ENCODE results near the gene HRAS. TPM values are rescaled to one million over a fixed set of nuclear protein-coding genes. Genes with fewer than 3 reads are reported as not detected.

The HRAS gene
- total RNA-seq, 1 experiment from 2014 or later: 175 TPM

GRCh38 chr11:504994-505344 is 30.4 kb downstream of the HRAS start:
- no TSS peak for BruUV-seq (replicated peaks)
- in situ Hi-C loops (cut with HindIII; ENCODE audit: low pct_unique_long_range_greater_than_20kb, low sequenced_read_pairs) (no loop called here), intact Hi-C loops (cut with micrococcal nuclease; ENCODE audit: unreplicated experiment) (no loop called here)
- POLR2A ChIA-PET: interaction anchor here (0.6 kb wide), 3 partner anchors 59 to 141 kb away, joined by 4 to 5 read pairs (median 4); no protein-coding TSS in a partner anchor
- CTCF ChIA-PET: interaction anchor here (0.6 to 1.0 kb wide), 2 partner anchors 13 to 32 kb away, joined by 3 read pairs; no protein-coding TSS in a partner anchor
- ATAC-seq (no peak), DNase-seq (ENCODE audit: low read depth, low spot score) (no peak)
- TF ChIP-seq POLR2AphosphoS5 (IDR thresholded peaks at IDR 0.05; ENCODE audit: low read depth, low read length) (no peak), CTCF (IDR thresholded peaks at IDR 0.05) (no peak), SIN3A (IDR thresholded peaks at IDR 0.05; ENCODE audit: borderline replicate concordance, insufficient read depth, low read depth, low read length) (no peak), TCF7L2 (IDR thresholded peaks at IDR 0.05; ENCODE audit: low read depth, low read length) (no peak), REST (IDR thresholded peaks at IDR 0.05; ENCODE audit: insufficient read depth in 1 of 2, low read depth in 2 of 2, low read length in 1 of 2) (no peak)
- Histone ChIP-seq H3K4me3 (ENCODE audit: low read depth in 2 of 2, low read length in 2 of 2) (peak overlapping the region; percentile 83 to 94), H3K27me3 (ENCODE audit: control insufficient read depth, insufficient read depth, low read length) (no peaks in the 10 kb centered on the region), H3K4me1 (ENCODE audit: control insufficient read depth, insufficient read depth, low read length) (peaks cover 24% of the 10 kb centered on the region), H3K27ac (ENCODE audit: low read length) (peak overlapping the region; percentile 99), H3K36me3 (ENCODE audit: control insufficient read depth, insufficient read depth, low read length) (peaks cover 7% of the 10 kb centered on the region; the same call in 1 of the 2 replicates), H3K9me3 (ENCODE audit: control insufficient read depth, insufficient read depth, low read depth, low read length) (no peaks in the 10 kb centered on the region)

DNA sequence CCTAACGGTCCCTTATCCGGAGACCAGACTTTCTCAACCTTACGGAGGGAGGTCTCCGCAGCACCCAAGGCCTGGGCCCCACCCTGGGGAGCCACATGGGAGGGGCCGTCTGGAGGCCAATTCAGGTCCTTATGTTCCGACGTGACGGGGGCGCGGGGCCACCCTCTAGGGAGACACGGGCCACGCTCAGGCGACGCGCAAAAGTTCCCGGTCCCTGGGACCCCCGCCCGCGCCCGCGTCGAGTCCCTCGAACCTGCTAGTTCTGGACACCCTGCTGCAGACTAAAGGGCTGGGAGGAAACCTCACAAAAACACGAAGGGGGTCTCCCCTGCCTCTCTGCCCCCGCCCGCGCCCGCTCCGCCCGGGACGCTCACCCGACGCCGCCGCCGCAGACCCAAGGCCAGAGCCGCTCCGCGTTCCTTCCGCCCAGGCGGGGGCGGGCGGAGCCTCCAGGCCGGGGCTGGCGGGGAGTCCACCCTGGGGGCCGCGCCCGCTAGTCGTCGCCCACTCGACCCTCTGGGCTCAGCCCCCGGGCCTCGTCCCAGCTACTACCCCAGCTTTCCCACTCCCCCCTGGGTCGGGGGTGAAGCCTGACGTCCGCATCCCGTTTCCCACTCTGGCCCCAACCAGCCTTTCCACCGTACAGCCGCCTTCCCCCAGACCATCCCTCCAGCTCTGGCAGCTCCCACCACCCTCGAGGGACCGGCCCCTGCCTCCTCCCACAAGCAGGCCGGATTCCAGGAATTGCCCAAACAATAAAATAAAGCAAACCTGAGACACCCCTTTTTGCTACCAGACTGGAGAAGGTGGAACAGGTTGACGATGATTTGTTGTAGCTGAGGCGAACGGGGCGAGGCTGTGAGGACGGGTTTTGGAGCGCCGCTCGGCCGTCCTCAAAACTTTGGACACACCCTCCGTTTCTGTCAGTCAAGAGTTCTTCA is 31.1 kb downstream of the HRAS start:
- ChIA-PET POLR2A (interaction anchor here (0.6 kb wide), 1 partner anchor 141 kb away, joined by 5 read pairs; no protein-coding TSS in a partner anchor), CTCF (interaction anchor here (0.6 to 1.0 kb wide), 2 partner anchors 14 to 31 kb away, joined by 3 read pairs; no protein-coding TSS in a partner anchor)
- in situ Hi-C loops (cut with HindIII; ENCODE audit: low pct_unique_long_range_greater_than_20kb, low sequenced_read_pairs): no loop called here
- peaks cover 10% of the 10 kb centered on the region; the same call in 1 of the 2 replicates for H3K36me3 ChIP-seq (ENCODE audit: control insufficient read depth, insufficient read depth, low read length)
- ATAC-seq: no peak
- intact Hi-C loops (cut with micrococcal nuclease; ENCODE audit: unreplicated experiment): no loop called here
- H3K9me3 ChIP-seq (ENCODE audit: control insufficient read depth, insufficient read depth, low read depth, low read length): no peaks in the 10 kb centered on the region
- TF ChIP-seq REST (IDR thresholded peaks at IDR 0.05; ENCODE audit: insufficient read depth in 1 of 2, low read depth in 2 of 2, low read length in 1 of 2) (no peak), POLR2AphosphoS5 (IDR thresholded peaks at IDR 0.05; ENCODE audit: low read depth, low read length) (no peak; the same call in 1 of the 2 replicates), TCF7L2 (IDR thresholded peaks at IDR 0.05; ENCODE audit: low read depth, low read length) (no peak), SIN3A (IDR thresholded peaks at IDR 0.05; ENCODE audit: borderline replicate concordance, insufficient read depth, low read depth, low read length) (no peak), CTCF (IDR thresholded peaks at IDR 0.05) (no peak)
- H3K4me1 ChIP-seq (ENCODE audit: control insufficient read depth, insufficient read depth, low read length): peaks cover 24% of the 10 kb centered on the region
- peak overlapping the region; percentile 99 for H3K27ac ChIP-seq (ENCODE audit: low read length)
- DNase-seq (ENCODE audit: low read depth, low spot score): no peak
- H3K27me3 ChIP-seq (ENCODE audit: control insufficient read depth, insufficient read depth, low read length): no peaks in the 10 kb centered on the region
- H3K4me3 ChIP-seq (ENCODE audit: low read depth in 2 of 2, low read length in 2 of 2): peak overlapping the region; percentile 83 to 94
- BruUV-seq (replicated peaks): no TSS peak

Data from Panc1 (cell line).